K562 (cell line): Measurements from ENCODE around the gene CES1. TPM values are rescaled to one million over a fixed set of nuclear protein-coding genes. Genes with fewer than 3 reads are reported as not detected.
A peak's percentile ranks its signal among the peaks of the same experiment; 100 is the strongest.

Source experiments
- ATAC-seq: fragments of 200-7000 bp; cut with Tn5 transposase; 3 replicates; pipeline ENCODE4 v1.9.1; 2020; ENCODE audit warnings: moderate library complexity
- BruUV-seq: library from RNA; stranded (reverse); fragments of 400-500 nt; replicated peaks from 2 replicates; lab custom pipeline; 2021; lab: Mats Ljungman, UMichigan
- CTCF ChIA-PET: fragments of 300-600 bp; formaldehyde crosslinking; extraction: SDS; loops from one replicate; lab custom pipeline; 2021; ENCODE audit warnings: low intra/inter-chr PET ratio; lab: Yijun Ruan, JAX
- POLR2A ChIA-PET: fragments of 300-600, 350-650 bp; sonication (Branson Sonifier 250); formaldehyde crosslinking; extraction: SDS; loops from one replicate; lab custom pipeline; 2021; ENCODE audit warnings: antibody characterized with exemption, inconsistent platforms; lab: Yijun Ruan, JAX
- DNase-seq, 4 experiments: peaks; one replicate each; pipeline versions ENCODE4 v3.0.0 to v3.0.0-alpha.2; 2011 to 2018; ENCODE audit warnings: low spot score in 3 of 4, mixed read lengths in 3 of 4; ENCODE audit errors: extremely low read depth in 1 of 4
- FAIRE-seq: peaks from 2 replicates; lab custom pipeline; 2011; peaks lifted over from hg19 to GRCh38; lab: Jason Lieb, UNC
- H2AFZ ChIP-seq: 2 replicates; pipeline ENCODE4 v1.6.0; 2011; ENCODE audit warnings: low read depth, low read length, control low read depth, inconsistent platforms
- H3K27ac ChIP-seq: fragments of 200-600 bp; 3 replicates; pipeline ENCODE4 v1.8.0; 2011; ENCODE audit warnings: low read depth, mild to moderate bottlenecking, control low read depth, inconsistent platforms, low read length, moderate library complexity, mixed read lengths; ENCODE audit errors: extremely low read depth
- H3K27me3 ChIP-seq, 2 experiments: fragments of 300-600 bp in 1 of 2; 2 replicates in 1 of 2; 3 replicates in 1 of 2; pipeline versions ENCODE4 v1.6.0 to v1.8.0; 2011; ENCODE audit warnings: inconsistent platforms in 2 of 2, low read length in 2 of 2, mild to moderate bottlenecking in 1 of 2, mixed read lengths in 1 of 2, moderate library complexity in 1 of 2; ENCODE audit not compliant: control insufficient read depth in 2 of 2, insufficient read depth in 2 of 2
- H3K36me3 ChIP-seq: fragments of 300-600 bp; 3 replicates; pipeline ENCODE4 v1.8.0; 2011; ENCODE audit warnings: mild to moderate bottlenecking, low read length, inconsistent platforms; ENCODE audit not compliant: control insufficient read depth, insufficient read depth
- H3K4me1 ChIP-seq, 2 experiments: fragments of 200-600 bp in 1 of 2; replicated peaks in 1 of 2; 2 replicates in 1 of 2; 3 replicates in 1 of 2; pipeline versions ENCODE4 v1.5.1 to v1.8.0; 2011; ENCODE audit warnings: inconsistent platforms in 2 of 2, low read length in 2 of 2, mild to moderate bottlenecking in 1 of 2, mixed read lengths in 1 of 2, moderate library complexity in 1 of 2; ENCODE audit not compliant: control insufficient read depth in 2 of 2, insufficient read depth in 2 of 2
- H3K4me2 ChIP-seq: 2 replicates; pipeline ENCODE4 v1.6.1; 2011; ENCODE audit warnings: low read length, control low read depth, inconsistent platforms, mixed read lengths; ENCODE audit not compliant: insufficient read depth
- H3K4me3 ChIP-seq: fragments of 200-600 bp; sonication (generic), shearing (Covaris generic); 2 replicates; pipeline ENCODE4 v1.5.1; 2016; ENCODE audit warnings: control low read depth, inconsistent platforms
- H3K79me2 ChIP-seq: fragments of 200-600 bp; 3 replicates; pipeline ENCODE4 v1.8.0; 2011; ENCODE audit warnings: low read length, inconsistent platforms; ENCODE audit not compliant: control insufficient read depth, insufficient read depth
- H3K9ac ChIP-seq, 2 experiments: 2 replicates each; pipeline versions ENCODE4 v1.6.0 to v1.6.1; 2011; ENCODE audit warnings: low read depth in 2 of 2, low read length in 2 of 2, control low read depth in 1 of 2, inconsistent platforms in 1 of 2, mild to moderate bottlenecking in 1 of 2, mixed read lengths in 1 of 2; ENCODE audit not compliant: insufficient read depth in 1 of 2
- H3K9me1 ChIP-seq: one replicate; pipeline ENCODE4 v1.6.0; 2011; ENCODE audit warnings: inconsistent platforms, mild to moderate bottlenecking, low read length, moderate library complexity; ENCODE audit not compliant: control insufficient read depth, insufficient read depth
- H3K9me3 ChIP-seq: replicated peaks from 2 replicates; pipeline ENCODE4 v1.5.1; 2011; ENCODE audit warnings: low read depth, low read length, inconsistent platforms; ENCODE audit not compliant: control insufficient read depth, insufficient read depth
- H4K20me1 ChIP-seq: replicated peaks from 2 replicates; pipeline ENCODE4 v1.6.1; 2011; ENCODE audit warnings: low read length, inconsistent platforms, mixed read lengths; ENCODE audit not compliant: control insufficient read depth, insufficient read depth
- RAD51 ChIP-seq: fragments of 450-650 bp; IDR thresholded peaks from 2 replicates; pipeline ENCODE4 v1.7.1; 2016; ENCODE audit warnings: low read depth, mild to moderate bottlenecking, borderline replicate concordance
- SREBF1 ChIP-seq: fragments of 150-350 bp; IDR thresholded peaks from 2 replicates; pipeline ENCODE4 v1.6.1; 2014; ENCODE audit warnings: antibody characterized with exemption, low read depth, low read length, borderline replicate concordance
- TAF1 ChIP-seq: IDR thresholded peaks from 2 replicates; pipeline ENCODE4 v1.6.1; 2011; ENCODE audit warnings: mild to moderate bottlenecking, low read length, moderate library complexity; ENCODE audit not compliant: insufficient read depth, control insufficient read depth, severe bottlenecking; ENCODE audit errors: extremely low read depth
- TAF9B ChIP-seq: fragments of 450-650 bp; IDR thresholded peaks from 2 replicates; pipeline ENCODE4 v1.6.1; 2018; ENCODE audit warnings: mild to moderate bottlenecking; ENCODE audit not compliant: partially characterized antibody
- TEAD2 ChIP-seq: fragments of 450-650 bp; IDR thresholded peaks from 2 replicates; pipeline ENCODE4 v1.6.1; 2016; ENCODE audit warnings: missing genetic modification characterization, control low read depth, missing compliant biosample characterization
- WHSC1 ChIP-seq: IDR thresholded peaks from one replicate; pipeline ENCODE4 v1.6.1; 2012; ENCODE audit warnings: low read length, control low read depth, inconsistent platforms
- ZNF408 ChIP-seq: fragments of 250-450 bp; sonication (Bioruptor Pico); IDR thresholded peaks from 2 replicates; pipeline ENCODE4 v1.4.0; 2020; ENCODE audit warnings: low read depth, mild to moderate bottlenecking, moderate library complexity
- ZNF699 ChIP-seq: fragments of 250-450 bp; sonication (Bioruptor Pico); IDR thresholded peaks from 2 replicates; pipeline ENCODE4 v1.8.0; 2021; ENCODE audit warnings: mild to moderate bottlenecking, moderate library complexity; ENCODE audit not compliant: insufficient replicate concordance
- WGBS: fragments of 100-300 bp; shearing (Covaris generic); methylation state at CpG from one replicate; pipeline ENCODE4 v1.1.6; 2016; ENCODE audit warnings: low coverage, mixed read lengths; ENCODE audit not compliant: insufficient coverage; ENCODE audit errors: missing lambda C conversion rate; 5-methylcytosine and 5-hydroxymethylcytosine counted together
- in situ Hi-C: fragments of 300-500 bp; cut with MboI; formaldehyde crosslinking; loops from 4 replicates; pipeline ENCODE4 v1.15.0; 2018; ENCODE audit warnings: inconsistent platforms, mixed read lengths
- intact Hi-C: fragments of 100-400 bp; cut with micrococcal nuclease; formaldehyde crosslinking; loops from 2 replicates; pipeline ENCODE4 v1.14.2; 2022
- polyA plus RNA-seq, 8 experiments: library from polyadenylated mRNA; depleted of rRNA in 4 of 8; stranded (reverse) in 5 of 8; unstranded in 3 of 8; fragments of >200 nt; fragmentation: Nextera tagmentation in 2 of 8; fragmentation: Illumina TruSeq in 1 of 8; extraction: Ambion mirVana in 2 of 8; extraction: Trizol in 1 of 8; gene quantifications; 2 replicates each; pipeline versions ENCODE4 v1.2.1 to v1.2.3, GENCODE V29; 2011 to 2014; ENCODE audit warnings: inconsistent platforms in 1 of 8, missing spikeins in 1 of 8
- total RNA-seq, 7 experiments: library from RNA; depleted of rRNA in 6 of 7; stranded (reverse); fragments of >200 nt in 6 of 7; fragmentation: Illumina TruSeq in 2 of 7; extraction: Trizol in 2 of 7; gene quantifications; 2 replicates each; pipeline versions ENCODE4 v1.2.1 to v1.2.3, GENCODE V29; 2011 to 2021; ENCODE audit warnings: low replicate concordance in 1 of 7
- TF ChIP-seq, protein P1 (sequence below): sonication (generic); formaldehyde crosslinking; IDR thresholded peaks from 2 replicates; pipeline ENCODE4 v1.8.1; 2023; ENCODE audit warnings: missing genetic modification reagents, mild to moderate bottlenecking, borderline replicate concordance
- TF ChIP-seq, protein P2 (sequence below): fragments of 450-650 bp; IDR thresholded peaks from 2 replicates; pipeline ENCODE4 v1.6.1; 2016; ENCODE audit warnings: low read depth, mild to moderate bottlenecking, moderate library complexity
- TF ChIP-seq, protein P3 (sequence below), 2 experiments: fragments of 250-450 bp in 1 of 2; fragments of 450-650 bp in 1 of 2; sonication (Bioruptor Pico) in 1 of 2; IDR thresholded peaks; 2 replicates each; pipeline versions ENCODE4 v1.6.1 to v1.8.0; 2016 to 2021; ENCODE audit warnings: mild to moderate bottlenecking in 2 of 2, moderate library complexity in 2 of 2, missing compliant biosample characterization in 1 of 2, missing genetic modification characterization in 1 of 2
- TF ChIP-seq, protein P4 (sequence below): sonication (generic); formaldehyde crosslinking; IDR thresholded peaks from 2 replicates; pipeline ENCODE4 v1.5.0; 2020; ENCODE audit warnings: missing genetic modification reagents

The CES1 gene
- total and polyA plus RNA-seq, 9 of the 15 experiments (the other 6 are each of a cell fraction or from before 2014, with no cell fraction given) = 0.10 to 1.2 (median 0.16) TPM; not detected in 3

DNA sequence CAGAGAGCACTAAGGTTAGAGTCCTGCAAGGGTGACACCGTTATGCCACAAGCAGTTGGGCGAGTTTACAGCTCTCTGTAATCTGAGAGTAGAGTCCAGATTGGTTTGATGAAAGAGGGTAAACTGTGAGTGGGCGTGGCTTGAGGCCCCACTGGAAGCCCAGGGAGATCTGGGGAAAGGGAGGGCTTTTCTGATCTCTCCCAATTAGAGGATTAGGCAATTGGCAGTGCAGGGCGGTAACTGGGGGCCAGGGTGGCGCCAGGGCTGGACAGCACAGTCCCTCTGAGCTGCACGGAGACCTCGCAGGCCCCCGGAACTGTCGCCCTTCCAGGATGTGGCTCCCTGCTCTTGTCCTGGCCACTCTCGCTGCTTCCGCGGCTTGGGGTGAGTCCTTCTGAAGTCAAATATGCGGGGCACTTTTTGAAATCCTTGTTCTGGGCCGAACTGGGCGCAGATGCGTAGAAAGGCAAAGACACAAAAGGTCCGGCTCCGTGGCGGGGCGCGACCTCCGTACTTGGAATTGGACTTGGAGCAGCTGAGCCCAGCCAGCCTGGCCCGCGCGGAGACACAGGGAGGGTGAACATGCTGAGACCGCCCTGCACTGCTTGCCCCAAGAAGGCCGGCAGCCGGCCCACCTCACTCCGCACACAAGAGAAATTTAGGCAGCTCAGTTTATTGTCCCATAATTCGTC lies 72.4 kb downstream of the CES1 start:
- H3K36me3 ChIP-seq = no peaks in the 10 kb centered on the region
- CTCF ChIA-PET = no interaction called here
- FAIRE-seq (no peak), DNase-seq (no peak), ATAC-seq (peak; percentile 64; the same call in 2 of the 3 replicates)
- TF ChIP-seq TAF9B (no peak), TAF1 (no peak), TEAD2 (no peak), ZNF699 (CRISPR knock-in tag) (no peak), RAD51 (no peak), WHSC1 (no peak), ZNF408 (CRISPR knock-in tag) (no peak), SREBF1 (no peak)
- TF ChIP-seq, protein P1, sequence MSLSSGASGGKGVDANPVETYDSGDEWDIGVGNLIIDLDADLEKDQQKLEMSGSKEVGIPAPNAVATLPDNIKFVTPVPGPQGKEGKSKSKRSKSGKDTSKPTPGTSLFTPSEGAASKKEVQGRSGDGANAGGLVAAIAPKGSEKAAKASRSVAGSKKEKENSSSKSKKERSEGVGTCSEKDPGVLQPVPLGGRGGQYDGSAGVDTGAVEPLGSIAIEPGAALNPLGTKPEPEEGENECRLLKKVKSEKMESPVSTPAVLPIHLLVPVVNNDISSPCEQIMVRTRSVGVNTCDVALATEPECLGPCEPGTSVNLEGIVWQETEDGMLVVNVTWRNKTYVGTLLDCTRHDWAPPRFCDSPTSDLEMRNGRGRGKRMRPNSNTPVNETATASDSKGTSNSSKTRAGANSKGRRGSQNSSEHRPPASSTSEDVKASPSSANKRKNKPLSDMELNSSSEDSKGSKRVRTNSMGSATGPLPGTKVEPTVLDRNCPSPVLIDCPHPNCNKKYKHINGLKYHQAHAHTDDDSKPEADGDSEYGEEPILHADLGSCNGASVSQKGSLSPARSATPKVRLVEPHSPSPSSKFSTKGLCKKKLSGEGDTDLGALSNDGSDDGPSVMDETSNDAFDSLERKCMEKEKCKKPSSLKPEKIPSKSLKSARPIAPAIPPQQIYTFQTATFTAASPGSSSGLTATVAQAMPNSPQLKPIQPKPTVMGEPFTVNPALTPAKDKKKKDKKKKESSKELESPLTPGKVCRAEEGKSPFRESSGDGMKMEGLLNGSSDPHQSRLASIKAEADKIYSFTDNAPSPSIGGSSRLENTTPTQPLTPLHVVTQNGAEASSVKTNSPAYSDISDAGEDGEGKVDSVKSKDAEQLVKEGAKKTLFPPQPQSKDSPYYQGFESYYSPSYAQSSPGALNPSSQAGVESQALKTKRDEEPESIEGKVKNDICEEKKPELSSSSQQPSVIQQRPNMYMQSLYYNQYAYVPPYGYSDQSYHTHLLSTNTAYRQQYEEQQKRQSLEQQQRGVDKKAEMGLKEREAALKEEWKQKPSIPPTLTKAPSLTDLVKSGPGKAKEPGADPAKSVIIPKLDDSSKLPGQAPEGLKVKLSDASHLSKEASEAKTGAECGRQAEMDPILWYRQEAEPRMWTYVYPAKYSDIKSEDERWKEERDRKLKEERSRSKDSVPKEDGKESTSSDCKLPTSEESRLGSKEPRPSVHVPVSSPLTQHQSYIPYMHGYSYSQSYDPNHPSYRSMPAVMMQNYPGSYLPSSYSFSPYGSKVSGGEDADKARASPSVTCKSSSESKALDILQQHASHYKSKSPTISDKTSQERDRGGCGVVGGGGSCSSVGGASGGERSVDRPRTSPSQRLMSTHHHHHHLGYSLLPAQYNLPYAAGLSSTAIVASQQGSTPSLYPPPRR = no peak
- TF ChIP-seq, protein P2, sequence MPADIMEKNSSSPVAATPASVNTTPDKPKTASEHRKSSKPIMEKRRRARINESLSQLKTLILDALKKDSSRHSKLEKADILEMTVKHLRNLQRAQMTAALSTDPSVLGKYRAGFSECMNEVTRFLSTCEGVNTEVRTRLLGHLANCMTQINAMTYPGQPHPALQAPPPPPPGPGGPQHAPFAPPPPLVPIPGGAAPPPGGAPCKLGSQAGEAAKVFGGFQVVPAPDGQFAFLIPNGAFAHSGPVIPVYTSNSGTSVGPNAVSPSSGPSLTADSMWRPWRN = no peak
- TF ChIP-seq, protein P3, sequence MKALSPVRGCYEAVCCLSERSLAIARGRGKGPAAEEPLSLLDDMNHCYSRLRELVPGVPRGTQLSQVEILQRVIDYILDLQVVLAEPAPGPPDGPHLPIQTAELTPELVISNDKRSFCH (CRISPR knock-in tag; IDR thresholded peaks at IDR 0.05) = no peak
- TF ChIP-seq, protein P3 (tag; IDR thresholded peaks at IDR 0.05) = no peak
- TF ChIP-seq, protein P4, sequence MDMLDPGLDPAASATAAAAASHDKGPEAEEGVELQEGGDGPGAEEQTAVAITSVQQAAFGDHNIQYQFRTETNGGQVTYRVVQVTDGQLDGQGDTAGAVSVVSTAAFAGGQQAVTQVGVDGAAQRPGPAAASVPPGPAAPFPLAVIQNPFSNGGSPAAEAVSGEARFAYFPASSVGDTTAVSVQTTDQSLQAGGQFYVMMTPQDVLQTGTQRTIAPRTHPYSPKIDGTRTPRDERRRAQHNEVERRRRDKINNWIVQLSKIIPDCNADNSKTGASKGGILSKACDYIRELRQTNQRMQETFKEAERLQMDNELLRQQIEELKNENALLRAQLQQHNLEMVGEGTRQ (CRISPR knock-in tag) = no peak
- POLR2A ChIA-PET = interaction anchor here (0.6 to 1.0 kb wide), 2 partner anchors 9 to 72 kb away, joined by 3 to 4 read pairs; partner anchors contain the start of gene CES1
- peaks cover 0 to 6% of the 10 kb centered on the region in 2 experiments; a peak in 2 of 5 replicates for H3K4me1 ChIP-seq
- 26% methylated on average over 24 of the region's 30 CpGs for WGBS
- no peaks in the 10 kb centered on the region for H4K20me1 ChIP-seq
- H3K79me2 ChIP-seq = no peaks in the 10 kb centered on the region
- intact Hi-C loops = loop anchor here (2.0 kb wide), 1 partner anchor 72 kb away; the partner anchor contains the start of gene CES1
- H3K9ac ChIP-seq = no peak overlapping the region
- H3K27ac ChIP-seq = no peak overlapping the region
- in situ Hi-C loops = loop anchor here (5.0 kb wide), 1 partner anchor 72 kb away; the partner anchor contains the start of gene CES1
- no peaks in the 10 kb centered on the region for H3K9me1 ChIP-seq
- no peak overlapping the region for H3K4me2 ChIP-seq
- no peak overlapping the region for H3K4me3 ChIP-seq
- no peak overlapping the region for H2AFZ ChIP-seq
- H3K9me3 ChIP-seq = no peaks in the 10 kb centered on the region
- no TSS peak for BruUV-seq
- H3K27me3 ChIP-seq = peaks cover 0 to 5% of the 10 kb centered on the region in 2 experiments; a peak in 1 of 5 replicates
